Measurements from ENCODE around the gene SERPINA6. TPM values are rescaled to one million over a fixed set of nuclear protein-coding genes. Genes with fewer than 3 reads are reported as not detected.
"Not testable (repeated sequence)": the region's sequence is repeated elsewhere in the genome, so short reads cannot be mapped to it uniquely, and the experiment has no call there.

SERPINA6 gene
- total RNA-seq, 2 donors from 2014 or later: not detected

DNA sequence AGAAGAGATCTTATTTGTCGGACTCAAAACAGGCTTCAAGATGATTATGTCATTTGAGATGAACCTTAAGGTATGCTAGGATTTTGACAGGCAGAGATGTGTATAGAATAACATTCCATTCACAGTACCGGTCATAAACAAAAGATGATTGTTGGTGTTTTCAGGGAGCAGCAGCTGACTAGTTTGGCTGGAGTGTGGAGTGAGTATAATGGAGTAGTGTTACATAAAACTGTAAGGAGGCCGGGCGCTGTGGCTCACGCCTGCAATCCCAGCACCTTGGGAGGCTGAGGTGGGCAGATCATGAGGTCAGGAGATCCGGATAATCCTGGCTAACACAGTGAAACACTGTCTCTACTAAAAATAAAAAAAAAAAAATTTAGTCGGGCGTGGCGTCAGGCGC, 54.0 kb downstream of the SERPINA6 start:
- no peaks in the 10 kb centered on the region for H3K9me3 ChIP-seq (ENCODE audit: control insufficient read depth, low read length)
- no peaks in the 10 kb centered on the region for H3K36me3 ChIP-seq (ENCODE audit: control insufficient read depth, insufficient read depth, low read length)
- no peaks in the 10 kb centered on the region for H3K27me3 ChIP-seq (ENCODE audit: control insufficient read depth, insufficient read depth, low read length, poor library complexity, severe bottlenecking)
- TF ChIP-seq, protein P1, sequence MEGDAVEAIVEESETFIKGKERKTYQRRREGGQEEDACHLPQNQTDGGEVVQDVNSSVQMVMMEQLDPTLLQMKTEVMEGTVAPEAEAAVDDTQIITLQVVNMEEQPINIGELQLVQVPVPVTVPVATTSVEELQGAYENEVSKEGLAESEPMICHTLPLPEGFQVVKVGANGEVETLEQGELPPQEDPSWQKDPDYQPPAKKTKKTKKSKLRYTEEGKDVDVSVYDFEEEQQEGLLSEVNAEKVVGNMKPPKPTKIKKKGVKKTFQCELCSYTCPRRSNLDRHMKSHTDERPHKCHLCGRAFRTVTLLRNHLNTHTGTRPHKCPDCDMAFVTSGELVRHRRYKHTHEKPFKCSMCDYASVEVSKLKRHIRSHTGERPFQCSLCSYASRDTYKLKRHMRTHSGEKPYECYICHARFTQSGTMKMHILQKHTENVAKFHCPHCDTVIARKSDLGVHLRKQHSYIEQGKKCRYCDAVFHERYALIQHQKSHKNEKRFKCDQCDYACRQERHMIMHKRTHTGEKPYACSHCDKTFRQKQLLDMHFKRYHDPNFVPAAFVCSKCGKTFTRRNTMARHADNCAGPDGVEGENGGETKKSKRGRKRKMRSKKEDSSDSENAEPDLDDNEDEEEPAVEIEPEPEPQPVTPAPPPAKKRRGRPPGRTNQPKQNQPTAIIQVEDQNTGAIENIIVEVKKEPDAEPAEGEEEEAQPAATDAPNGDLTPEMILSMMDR (conservative IDR thresholded peaks at IDR 0.05): no peak
- no peak overlapping the region for H3K9ac ChIP-seq (ENCODE audit: extremely low read depth, low read length, poor library complexity, severe bottlenecking)
- no peaks in the 10 kb centered on the region for H3K36me3 Mint-ChIP-seq (ENCODE audit: low read depth)
- no peak overlapping the region for H3K27ac ChIP-seq (ENCODE audit: low read depth, low read length)
- DNase-seq: no peak
- H3K27ac Mint-ChIP-seq: no peak overlapping the region
- no peaks in the 10 kb centered on the region for H3K27me3 Mint-ChIP-seq (ENCODE audit: insufficient read depth)
- H3K4me1 Mint-ChIP-seq: peaks cover 4% of the 10 kb centered on the region
- WGBS, 2 experiments (ENCODE audit: insufficient coverage in 1 of 2, insufficient read length in 1 of 2): 81 to 92% methylated on average over 4 to 10 of the region's 10 CpGs
- no peaks in the 10 kb centered on the region for H3K9me3 Mint-ChIP-seq
- H3K4me1 ChIP-seq (ENCODE audit: control insufficient read depth, insufficient read depth, low read length): no peaks in the 10 kb centered on the region
- H3K4me3 ChIP-seq (ENCODE audit: low read length): no peak overlapping the region
- H3K4me3 Mint-ChIP-seq: no peak overlapping the region

DNA sequence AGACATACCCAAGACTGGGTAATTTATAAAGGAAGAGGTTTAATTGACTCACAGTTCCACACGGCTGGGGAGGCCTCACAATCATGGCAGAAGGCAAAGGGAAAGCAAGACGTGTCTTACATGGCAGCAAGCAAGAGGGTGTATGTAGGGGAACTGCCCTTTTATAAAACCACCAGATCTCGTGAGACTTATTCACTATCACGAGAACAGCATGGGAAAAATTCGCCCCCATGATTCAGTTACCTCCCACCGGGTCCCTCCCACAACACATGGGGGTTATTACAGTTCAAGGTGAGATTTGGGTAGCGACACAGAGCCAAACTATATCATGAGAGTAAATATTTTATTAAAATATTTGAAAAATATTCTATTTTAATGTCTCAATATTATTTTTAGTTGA, 54.6 kb downstream of the SERPINA6 start:
- H3K9me3 Mint-ChIP-seq; H3K27ac Mint-ChIP-seq; H3K36me3 ChIP-seq (ENCODE audit: control insufficient read depth, insufficient read depth, low read length); DNase-seq; H3K27me3 Mint-ChIP-seq (ENCODE audit: insufficient read depth); H3K4me1 ChIP-seq (ENCODE audit: control insufficient read depth, insufficient read depth, low read length); H3K4me3 Mint-ChIP-seq; H3K9me3 ChIP-seq (ENCODE audit: control insufficient read depth, low read length); H3K4me1 Mint-ChIP-seq; H3K27me3 ChIP-seq (ENCODE audit: control insufficient read depth, insufficient read depth, low read length, poor library complexity, severe bottlenecking); H3K4me3 ChIP-seq (ENCODE audit: low read length); H3K36me3 Mint-ChIP-seq (ENCODE audit: low read depth); H3K27ac ChIP-seq (ENCODE audit: low read depth, low read length); H3K9ac ChIP-seq (ENCODE audit: extremely low read depth, low read length, poor library complexity, severe bottlenecking): not testable (repeated sequence)
- WGBS, 2 experiments (ENCODE audit: insufficient coverage in 1 of 2, insufficient read length in 1 of 2): 90 to 100% methylated on average over 2 to 4 of the region's 7 CpGs

GRCh38 chr14:94267352-94267751, 55.8 kb downstream of the SERPINA6 start:
- H3K9me3 ChIP-seq (ENCODE audit: control insufficient read depth, low read length): peaks cover 13% of the 10 kb centered on the region
- Mint-ChIP-seq H3K4me3 (no peak overlapping the region), H3K9me3 (peaks cover 13% of the 10 kb centered on the region), H3K36me3 (ENCODE audit: low read depth) (no peaks in the 10 kb centered on the region), H3K27ac (no peak overlapping the region), H3K4me1 (peaks cover 4% of the 10 kb centered on the region), H3K27me3 (ENCODE audit: insufficient read depth) (no peaks in the 10 kb centered on the region)
- no peaks in the 10 kb centered on the region for H3K36me3 ChIP-seq (ENCODE audit: control insufficient read depth, insufficient read depth, low read length)
- no peak overlapping the region for H3K4me3 ChIP-seq (ENCODE audit: low read length)
- H3K9ac ChIP-seq (ENCODE audit: extremely low read depth, low read length, poor library complexity, severe bottlenecking): no peak overlapping the region
- WGBS, 2 experiments (ENCODE audit: insufficient coverage in 1 of 2, insufficient read length in 1 of 2): 100% methylated on average over 1 of the region's 1 CpG; no CpG with 5 or more reads in 1 of the 2 experiments
- H3K4me1 ChIP-seq (ENCODE audit: control insufficient read depth, insufficient read depth, low read length): no peaks in the 10 kb centered on the region
- no peaks in the 10 kb centered on the region for H3K27me3 ChIP-seq (ENCODE audit: control insufficient read depth, insufficient read depth, low read length, poor library complexity, severe bottlenecking)
- TF ChIP-seq, protein P1 (conservative IDR thresholded peaks at IDR 0.05): no peak
- H3K27ac ChIP-seq (ENCODE audit: low read depth, low read length): no peak overlapping the region
- no peak for DNase-seq

DNA sequence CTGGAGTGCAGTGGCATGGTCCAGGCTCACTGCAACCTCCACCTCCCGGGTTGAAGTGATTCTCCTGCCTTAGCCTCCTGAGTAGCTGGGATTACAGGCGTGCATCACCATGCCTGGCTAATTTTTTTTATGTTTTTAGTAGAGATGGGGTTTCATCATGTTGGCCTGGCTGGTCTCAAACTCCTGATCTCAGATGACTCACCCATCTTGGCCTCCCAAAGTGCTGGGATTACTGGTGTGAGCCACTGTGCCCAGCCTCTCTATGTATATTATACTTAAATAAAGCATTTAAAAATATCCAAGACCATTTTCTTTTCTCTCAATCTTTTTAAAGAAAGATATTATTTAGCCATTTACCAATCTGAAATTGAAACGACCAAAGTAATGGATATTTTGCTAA, 58.9 kb downstream of the SERPINA6 start:
- H3K4me3 ChIP-seq (ENCODE audit: low read length); H3K27me3 Mint-ChIP-seq (ENCODE audit: insufficient read depth); H3K27me3 ChIP-seq (ENCODE audit: control insufficient read depth, insufficient read depth, low read length, poor library complexity, severe bottlenecking); H3K36me3 Mint-ChIP-seq (ENCODE audit: low read depth); H3K4me1 Mint-ChIP-seq; H3K4me1 ChIP-seq (ENCODE audit: control insufficient read depth, insufficient read depth, low read length); H3K9ac ChIP-seq (ENCODE audit: extremely low read depth, low read length, poor library complexity, severe bottlenecking); H3K4me3 Mint-ChIP-seq; H3K27ac Mint-ChIP-seq; DNase-seq; H3K36me3 ChIP-seq (ENCODE audit: control insufficient read depth, insufficient read depth, low read length); H3K27ac ChIP-seq (ENCODE audit: low read depth, low read length): not testable (repeated sequence)
- peaks cover 21% of the 10 kb centered on the region for H3K9me3 Mint-ChIP-seq
- WGBS, 2 experiments (ENCODE audit: insufficient coverage in 1 of 2, insufficient read length in 1 of 2): 80% methylated on average over 3 of the region's 3 CpGs; no CpG with 5 or more reads in 1 of the 2 experiments
- peaks cover 21% of the 10 kb centered on the region for H3K9me3 ChIP-seq (ENCODE audit: control insufficient read depth, low read length)

Other genes with a start within 250 kb of the SERPINA6 start
- gene DDX24, start 242.1 kb downstream of the SERPINA6 start, total RNA-seq: 100 to 1,000 TPM; 131 to 137 TPM
- gene IFI27L1, start 242.0 kb downstream of the SERPINA6 start, total RNA-seq: 10 to 100 TPM; 40.0 to 47.2 TPM
- 1 to 10 TPM; 1.9 to 9.0 TPM for gene IFI27, start 212.6 kb downstream of the SERPINA6 start, total RNA-seq
- gene IFI27L2, start 193.7 kb downstream of the SERPINA6 start, total RNA-seq: 10 to 100 TPM; 36.0 to 43.7 TPM
- gene PPP4R4, start 149.0 kb downstream of the SERPINA6 start, total RNA-seq: 1 to 10 TPM; 4.6 to 8.4 TPM
- not detected for gene SERPINA10, start 30.1 kb downstream of the SERPINA6 start, total RNA-seq
- gene SERPINA2, start 43.4 kb upstream of the SERPINA6 start, total RNA-seq: not detected
- gene SERPINA1, start 65.3 kb upstream of the SERPINA6 start, total RNA-seq: 1 to 10 TPM in 1 of 2 donors, not detected in 1; 1.2 TPM
- under 1 TPM in 1 of 2 donors, not detected in 1; 0.70 TPM for gene SERPINA11, start 129.5 kb upstream of the SERPINA6 start, total RNA-seq
- gene SERPINA9, start 152.9 kb upstream of the SERPINA6 start, total RNA-seq: not detected
- not detected for gene SERPINA12, start 186.1 kb upstream of the SERPINA6 start, total RNA-seq
- gene SERPINA4, start 238.1 kb upstream of the SERPINA6 start, total RNA-seq: not detected